Endothelial cell of umbilical vein (primary cell): Measurements from ENCODE around the gene SNX25. TPM values are rescaled to one million over a fixed set of nuclear protein-coding genes. Genes with fewer than 3 reads are reported as not detected.

ENCODE experiments used
- BruUV-seq: library from RNA; stranded (reverse); fragments of 400-500 nt; replicated peaks from 2 replicates; lab custom pipeline; 2021; lab: Mats Ljungman, UMichigan
- CTCF ChIA-PET: fragments of 300-600, 350-600 bp; sonication (Branson Sonifier 250); formaldehyde crosslinking; loops from one replicate; lab custom pipeline; 2021; ENCODE audit warnings: antibody characterized with exemption, inconsistent platforms; lab: Charles Lee
- POLR2A ChIA-PET: fragments of 300-600, 350-600 bp; sonication (Branson Sonifier 250); formaldehyde crosslinking; loops from one replicate; lab custom pipeline; 2021; ENCODE audit warnings: antibody characterized with exemption, inconsistent platforms; lab: Charles Lee
- DNase-seq: peaks from one replicate; pipeline ENCODE4 v3.0.0-alpha.2; 2011; ENCODE audit warnings: low read depth, low spot score
- FAIRE-seq: peaks from 2 replicates; lab custom pipeline; 2011; peaks lifted over from hg19 to GRCh38; lab: Jason Lieb, UNC
- H2AFZ ChIP-seq: 2 replicates; pipeline ENCODE4 v1.6.0; 2012; ENCODE audit warnings: low read depth, low read length, control low read depth, inconsistent platforms
- H3K27ac ChIP-seq: 2 replicates; pipeline ENCODE4 v1.5.1; 2011; ENCODE audit warnings: low read depth, mild to moderate bottlenecking, control low read depth, low read length, moderate library complexity; ENCODE audit not compliant: insufficient read depth
- H3K27me3 ChIP-seq, 2 experiments: 2 replicates each; pipeline versions ENCODE4 v1.6.0 to v1.6.1; 2011; ENCODE audit warnings: low read length in 2 of 2, mixed read lengths in 1 of 2; ENCODE audit not compliant: control insufficient read depth in 2 of 2, insufficient read depth in 2 of 2
- H3K36me3 ChIP-seq, 2 experiments: 2 replicates in 1 of 2; 3 replicates in 1 of 2; pipeline ENCODE4 v1.5.1; 2011; ENCODE audit warnings: low read length in 2 of 2, mild to moderate bottlenecking in 1 of 2, moderate library complexity in 1 of 2; ENCODE audit not compliant: control insufficient read depth in 2 of 2, insufficient read depth in 2 of 2; ENCODE audit errors: extremely low read depth in 1 of 2
- H3K4me1 ChIP-seq: 3 replicates; pipeline ENCODE4 v1.5.1; 2011; ENCODE audit warnings: mild to moderate bottlenecking, low read length; ENCODE audit not compliant: control insufficient read depth, insufficient read depth; ENCODE audit errors: extremely low read depth
- H3K4me2 ChIP-seq: 2 replicates; pipeline ENCODE4 v1.6.1; 2011; ENCODE audit warnings: low read length, control low read depth, mixed read lengths; ENCODE audit not compliant: insufficient read depth
- H3K4me3 ChIP-seq, 3 experiments: fragments of 200-600 bp in 1 of 3; sonication (generic), shearing (Covaris generic) in 1 of 3; replicated peaks in 1 of 3; 2 replicates each; pipeline ENCODE4 v1.5.1; 2011 to 2016; ENCODE audit warnings: control low read depth in 3 of 3, low read length in 3 of 3, mild to moderate bottlenecking in 2 of 3, inconsistent platforms in 1 of 3, low read depth in 1 of 3, moderate library complexity in 1 of 3; ENCODE audit not compliant: insufficient read depth in 1 of 3
- H3K79me2 ChIP-seq: 2 replicates; pipeline ENCODE4 v1.6.0; 2012; ENCODE audit warnings: low read length, inconsistent platforms; ENCODE audit not compliant: control insufficient read depth, insufficient read depth
- H3K9ac ChIP-seq: replicated peaks from 2 replicates; pipeline ENCODE3; 2011; ENCODE audit warnings: low read length, control low read depth; ENCODE audit not compliant: insufficient read depth; ENCODE audit errors: extremely low read depth
- H3K9me1 ChIP-seq: replicated peaks from 3 replicates; pipeline ENCODE4 v1.6.0; 2011; ENCODE audit warnings: mild to moderate bottlenecking, low read length; ENCODE audit not compliant: control insufficient read depth, insufficient read depth; ENCODE audit errors: extremely low read depth
- H3K9me3 ChIP-seq: replicated peaks from 2 replicates; pipeline ENCODE4 v1.5.1; 2012; ENCODE audit warnings: low read length, inconsistent platforms; ENCODE audit not compliant: control insufficient read depth, insufficient read depth
- H4K20me1 ChIP-seq: replicated peaks from 2 replicates; pipeline ENCODE3; 2011; ENCODE audit warnings: mild to moderate bottlenecking, low read length; ENCODE audit not compliant: control insufficient read depth, insufficient read depth; ENCODE audit errors: extremely low read depth
- CTCF ChIP-seq, 2 donors: IDR thresholded peaks; 1 replicate in 1 of 2; 2 replicates in 1 of 2; pipeline ENCODE4 v1.5.1; 2011; ENCODE audit warnings: low read length in 2 of 2, mild to moderate bottlenecking in 2 of 2, moderate library complexity in 2 of 2, control low read depth in 1 of 2, inconsistent platforms in 1 of 2, low read depth in 1 of 2; ENCODE audit not compliant: insufficient read depth in 1 of 2; ENCODE audit errors: extremely low read depth in 1 of 2
- EZH2 ChIP-seq: IDR thresholded peaks from 2 replicates; pipeline ENCODE4 v1.6.1; 2012; ENCODE audit warnings: borderline replicate concordance, low read depth, mild to moderate bottlenecking, moderate library complexity, low read length, inconsistent platforms; ENCODE audit not compliant: severe bottlenecking
- FOS ChIP-seq: IDR thresholded peaks from 2 replicates; pipeline ENCODE4 v1.6.1; 2011; ENCODE audit warnings: mild to moderate bottlenecking, low read length, moderate library complexity, borderline replicate concordance; ENCODE audit not compliant: insufficient read depth
- GATA2 ChIP-seq: IDR thresholded peaks from 2 replicates; pipeline ENCODE4 v1.7.0; 2011; ENCODE audit warnings: low read depth, mild to moderate bottlenecking, moderate library complexity, mixed read lengths, low read length; ENCODE audit not compliant: insufficient read length, insufficient read depth
- JUN ChIP-seq: IDR thresholded peaks from 2 replicates; pipeline ENCODE4 v1.6.1; 2011; ENCODE audit warnings: borderline replicate concordance, low read depth; ENCODE audit not compliant: insufficient read length, insufficient read depth
- MAX ChIP-seq: IDR thresholded peaks from 2 replicates; pipeline ENCODE4 v1.6.1; 2011; ENCODE audit not compliant: insufficient read depth, insufficient read length
- MYC ChIP-seq: IDR thresholded peaks from one replicate; pipeline ENCODE4 v1.6.1; 2011; ENCODE audit warnings: mild to moderate bottlenecking, low read depth, low read length
- POLR2A ChIP-seq: IDR thresholded peaks from 2 replicates; pipeline ENCODE4 v1.6.1; 2012; ENCODE audit warnings: low read depth, mild to moderate bottlenecking, control low read depth, low read length
- POLR2AphosphoS5 ChIP-seq: IDR thresholded peaks from 2 replicates; pipeline ENCODE4 v1.6.1; 2012; ENCODE audit warnings: low read depth, mild to moderate bottlenecking, control low read depth, low read length, moderate library complexity; ENCODE audit not compliant: insufficient read depth
- dilution Hi-C: fragments of 300-500 bp; cut with MboI; formaldehyde crosslinking; loops from one replicate; pipeline ENCODE4 v1.15.0; 2019; ENCODE audit warnings: low sequenced_read_pairs; ENCODE audit not compliant: extremely low pct_ligation_motif_present
- intact Hi-C: fragments of 100-400 bp; cut with micrococcal nuclease; formaldehyde crosslinking; loops from one replicate; pipeline ENCODE4 v1.10.0; 2022
- polyA plus RNA-seq, 4 experiments: library from polyadenylated mRNA; depleted of rRNA in 3 of 4; stranded (reverse) in 3 of 4; unstranded in 1 of 4; fragments of >200 nt; gene quantifications; 2 replicates each; pipeline versions ENCODE4 v1.2.1 to v1.2.3, GENCODE V29; 2011 to 2012; ENCODE audit warnings: missing spikeins in 1 of 4
- total RNA-seq: library from RNA; stranded (reverse); gene quantifications from 2 replicates; pipeline ENCODE4 v1.2.3, GENCODE V29; 2021

The SNX25 gene
- total and polyA plus RNA-seq, 2 donors (not counting 3 experiments of a cell fraction or from before 2014, with no cell fraction given): 6.6 to 16.1 TPM

GRCh38 chr4:185357733-185358440, 148.5 kb downstream of the SNX25 start:
- H3K9me3 ChIP-seq: no peaks in the 10 kb centered on the region
- peak overlapping the region; percentile 80 for H3K4me2 ChIP-seq
- DNase-seq (peak; percentile 37), FAIRE-seq (no peak)
- H4K20me1 ChIP-seq: no peaks in the 10 kb centered on the region
- peaks cover 0 to 5% of the 10 kb centered on the region in 2 experiments for H3K36me3 ChIP-seq
- POLR2A ChIA-PET: no interaction called here
- peak overlapping the region; percentile 51 for H3K9ac ChIP-seq
- dilution Hi-C loops: no loop called here
- no peak for TF ChIP-seq MAX
- no peak for TF ChIP-seq EZH2
- TF ChIP-seq POLR2AphosphoS5: no peak
- no peak for TF ChIP-seq JUN
- TF ChIP-seq MYC: no peak
- TF ChIP-seq POLR2A: no peak
- no peak for TF ChIP-seq CTCF (IDR thresholded peaks at IDR 0.05; ENCODE audit: extremely low read depth in 1 of 2, insufficient read depth in 1 of 2, low read depth in 1 of 2, low read length in 2 of 2)
- no peak for TF ChIP-seq FOS
- TF ChIP-seq GATA2: no peak
- TSS peak; percentile 94 for BruUV-seq
- no peak overlapping the region for H3K4me3 ChIP-seq
- intact Hi-C loops: loop anchor here (1.0 kb wide), 4 partner anchors 13 to 148 kb away; partner anchors contain the start of gene ANKRD37
- CTCF ChIA-PET: interaction anchor here (0.6 to 1.7 kb wide), 3 partner anchors 27 to 148 kb away, joined by 3 to 5 read pairs (median 3); partner anchors contain the start of gene SNX25
- no peaks in the 10 kb centered on the region for H3K27me3 ChIP-seq
- no peaks in the 10 kb centered on the region for H3K9me1 ChIP-seq
- H2AFZ ChIP-seq: no peak overlapping the region
- peaks cover 31% of the 10 kb centered on the region for H3K4me1 ChIP-seq
- peak overlapping the region; percentile 100 for H3K27ac ChIP-seq
- no peaks in the 10 kb centered on the region for H3K79me2 ChIP-seq
